ENCODE measurements around the gene EPAS1. TPM values are rescaled to one million over a fixed set of nuclear protein-coding genes. Genes with fewer than 3 reads are reported as not detected.

Gene EPAS1
- total RNA-seq, 1 donor from 2014 or later = 0.47 TPM

- ChIA-PET POLR2A (interaction anchor here (0.6 kb wide), 1 partner anchor 253 kb away, joined by 5 read pairs; no protein-coding TSS in a partner anchor), CTCF (no interaction called here)
- no peaks in the 10 kb centered on the region for H3K36me3 Mint-ChIP-seq (ENCODE audit: low read depth)
- peaks cover 42% of the 10 kb centered on the region for H3K27me3 Mint-ChIP-seq
- no peak overlapping the region for H3K4me3 Mint-ChIP-seq
- H3K4me1 Mint-ChIP-seq = peaks cover 5% of the 10 kb centered on the region
- no peaks in the 10 kb centered on the region for H3K9me3 Mint-ChIP-seq
- intact Hi-C loops (cut with micrococcal nuclease) = no loop called here
- no peak for DNase-seq
- no peak for TF ChIP-seq CTCF (IDR thresholded peaks at IDR 0.05)
- no peak for ATAC-seq (ENCODE audit: low read depth)
- H3K27ac Mint-ChIP-seq = no peak overlapping the region
These were observed 20.6 kb upstream of the EPAS1 start for GRCh38 chr2:46276642-46277041.

- ChIA-PET POLR2A (no interaction called here), CTCF (no interaction called here)
- DNase-seq (no peak), ATAC-seq (ENCODE audit: low read depth) (no peak)
- no peaks in the 10 kb centered on the region for H3K9me3 Mint-ChIP-seq
- intact Hi-C loops (cut with micrococcal nuclease) = no loop called here
- peaks cover 48% of the 10 kb centered on the region for H3K27me3 Mint-ChIP-seq
- TF ChIP-seq CTCF (IDR thresholded peaks at IDR 0.05) = no peak
- H3K4me1 Mint-ChIP-seq = peaks cover 5% of the 10 kb centered on the region
- no peak overlapping the region for H3K27ac Mint-ChIP-seq
- H3K4me3 Mint-ChIP-seq = no peak overlapping the region
- no peaks in the 10 kb centered on the region for H3K36me3 Mint-ChIP-seq (ENCODE audit: low read depth)
These were observed 19.6 kb upstream of the EPAS1 start for GRCh38 chr2:46277431-46278190.

GRCh38 chr2:46278952-46279351, 18.3 kb upstream of the EPAS1 start:
- Mint-ChIP-seq H3K27me3 (peaks cover 52% of the 10 kb centered on the region), H3K4me3 (no peak overlapping the region), H3K9me3 (no peaks in the 10 kb centered on the region), H3K36me3 (ENCODE audit: low read depth) (no peaks in the 10 kb centered on the region), H3K4me1 (peaks cover 5% of the 10 kb centered on the region), H3K27ac (no peak overlapping the region)
- CTCF ChIA-PET = no interaction called here
- intact Hi-C loops (cut with micrococcal nuclease) = no loop called here
- TF ChIP-seq CTCF (IDR thresholded peaks at IDR 0.05) = no peak
- POLR2A ChIA-PET = no interaction called here
- no peak for ATAC-seq (ENCODE audit: low read depth)
- DNase-seq = no peak

- no peak for TF ChIP-seq CTCF (IDR thresholded peaks at IDR 0.05)
- Mint-ChIP-seq H3K27me3 (peaks cover 31% of the 10 kb centered on the region), H3K36me3 (ENCODE audit: low read depth) (no peaks in the 10 kb centered on the region), H3K9me3 (no peaks in the 10 kb centered on the region), H3K4me3 (no peak overlapping the region), H3K27ac (no peak overlapping the region), H3K4me1 (no peaks in the 10 kb centered on the region)
- intact Hi-C loops (cut with micrococcal nuclease) = no loop called here
- DNase-seq (no peak), ATAC-seq (ENCODE audit: low read depth) (no peak)
- POLR2A ChIA-PET = no interaction called here
- CTCF ChIA-PET = no interaction called here
These were observed 15.3 kb upstream of the EPAS1 start for GRCh38 chr2:46281939-46282338.

- Mint-ChIP-seq H3K9me3 (no peaks in the 10 kb centered on the region), H3K27ac (no peak overlapping the region), H3K4me3 (no peak overlapping the region), H3K27me3 (peaks cover 16% of the 10 kb centered on the region), H3K36me3 (ENCODE audit: low read depth) (no peaks in the 10 kb centered on the region), H3K4me1 (no peaks in the 10 kb centered on the region)
- intact Hi-C loops (cut with micrococcal nuclease) = no loop called here
- ChIA-PET POLR2A (no interaction called here), CTCF (no interaction called here)
- no peak for TF ChIP-seq CTCF (IDR thresholded peaks at IDR 0.05)
- DNase-seq (no peak), ATAC-seq (ENCODE audit: low read depth) (no peak)
These were observed 13.5 kb upstream of the EPAS1 start for GRCh38 chr2:46283693-46284092.

All from activated B cell treated with CpG ODN at 0.5 μM for 24 hours (primary cell).